Measurements from ENCODE around the gene ZNF680.

The ZNF680 gene

GRCh38 chr7:64516451-64516850, 46.4 kb downstream of the ZNF680 start:
- H3K4me1 ChIP-seq (ENCODE audit: control insufficient read depth, insufficient read depth, low read length, poor library complexity, severe bottlenecking) = no peaks in the 10 kb centered on the region
- no peak overlapping the region for H3K27ac ChIP-seq (ENCODE audit: insufficient read depth, low read length, poor library complexity, severe bottlenecking)
- peaks cover 4% of the 10 kb centered on the region for H3K36me3 ChIP-seq (ENCODE audit: control insufficient read depth, insufficient read depth, low read length)
- no peaks in the 10 kb centered on the region for H3K27me3 ChIP-seq (replicated peaks; ENCODE audit: control insufficient read depth, insufficient read depth, low read length, poor library complexity, severe bottlenecking)
- peaks cover 26% of the 10 kb centered on the region for H3K9me3 ChIP-seq (ENCODE audit: control insufficient read depth, low read length)
- no peak overlapping the region for H3K4me3 ChIP-seq (ENCODE audit: insufficient read depth, low read depth, low read length, poor library complexity, severe bottlenecking)
- no peak for DNase-seq

GRCh38 chr7:64515781-64516180, 47.1 kb downstream of the ZNF680 start:
- no peak for DNase-seq
- Histone ChIP-seq H3K4me1 (ENCODE audit: control insufficient read depth, insufficient read depth, low read length, poor library complexity, severe bottlenecking) (no peaks in the 10 kb centered on the region), H3K27ac (ENCODE audit: insufficient read depth, low read length, poor library complexity, severe bottlenecking) (no peak overlapping the region), H3K9me3 (ENCODE audit: control insufficient read depth, low read length) (peaks cover 19% of the 10 kb centered on the region), H3K4me3 (ENCODE audit: insufficient read depth, low read depth, low read length, poor library complexity, severe bottlenecking) (no peak overlapping the region), H3K27me3 (replicated peaks; ENCODE audit: control insufficient read depth, insufficient read depth, low read length, poor library complexity, severe bottlenecking) (no peaks in the 10 kb centered on the region), H3K36me3 (ENCODE audit: control insufficient read depth, insufficient read depth, low read length) (no peaks in the 10 kb centered on the region)

GRCh38 chr7:64515330-64515729, 47.5 kb downstream of the ZNF680 start:
- Histone ChIP-seq H3K4me1 (ENCODE audit: control insufficient read depth, insufficient read depth, low read length, poor library complexity, severe bottlenecking) (no peaks in the 10 kb centered on the region), H3K27me3 (replicated peaks; ENCODE audit: control insufficient read depth, insufficient read depth, low read length, poor library complexity, severe bottlenecking) (no peaks in the 10 kb centered on the region), H3K4me3 (ENCODE audit: insufficient read depth, low read depth, low read length, poor library complexity, severe bottlenecking) (no peak overlapping the region), H3K9me3 (ENCODE audit: control insufficient read depth, low read length) (peaks cover 15% of the 10 kb centered on the region), H3K27ac (ENCODE audit: insufficient read depth, low read length, poor library complexity, severe bottlenecking) (no peak overlapping the region), H3K36me3 (ENCODE audit: control insufficient read depth, insufficient read depth, low read length) (no peaks in the 10 kb centered on the region)
- no peak for DNase-seq

GRCh38 chr7:64509583-64509982, 53.3 kb downstream of the ZNF680 start:
- Histone ChIP-seq H3K27ac (ENCODE audit: insufficient read depth, low read length, poor library complexity, severe bottlenecking) (no peak overlapping the region), H3K36me3 (ENCODE audit: control insufficient read depth, insufficient read depth, low read length) (peaks cover 5% of the 10 kb centered on the region), H3K9me3 (ENCODE audit: control insufficient read depth, low read length) (peaks cover 25% of the 10 kb centered on the region), H3K27me3 (replicated peaks; ENCODE audit: control insufficient read depth, insufficient read depth, low read length, poor library complexity, severe bottlenecking) (no peaks in the 10 kb centered on the region), H3K4me1 (ENCODE audit: control insufficient read depth, insufficient read depth, low read length, poor library complexity, severe bottlenecking) (no peaks in the 10 kb centered on the region), H3K4me3 (ENCODE audit: insufficient read depth, low read depth, low read length, poor library complexity, severe bottlenecking) (no peak overlapping the region)
- DNase-seq = no peak

- Histone ChIP-seq H3K4me1 (ENCODE audit: control insufficient read depth, insufficient read depth, low read length, poor library complexity, severe bottlenecking) (no peaks in the 10 kb centered on the region), H3K9me3 (ENCODE audit: control insufficient read depth, low read length) (peaks cover 25% of the 10 kb centered on the region), H3K4me3 (ENCODE audit: insufficient read depth, low read depth, low read length, poor library complexity, severe bottlenecking) (no peak overlapping the region), H3K36me3 (ENCODE audit: control insufficient read depth, insufficient read depth, low read length) (peaks cover 1% of the 10 kb centered on the region), H3K27ac (ENCODE audit: insufficient read depth, low read length, poor library complexity, severe bottlenecking) (no peak overlapping the region), H3K27me3 (replicated peaks; ENCODE audit: control insufficient read depth, insufficient read depth, low read length, poor library complexity, severe bottlenecking) (no peaks in the 10 kb centered on the region)
- DNase-seq = no peak
These were observed 58.2 kb downstream of the ZNF680 start for GRCh38 chr7:64504581-64505120.

- H3K4me1 ChIP-seq (ENCODE audit: control insufficient read depth, insufficient read depth, low read length, poor library complexity, severe bottlenecking) = no peaks in the 10 kb centered on the region
- H3K27me3 ChIP-seq (replicated peaks; ENCODE audit: control insufficient read depth, insufficient read depth, low read length, poor library complexity, severe bottlenecking) = no peaks in the 10 kb centered on the region
- no peak for DNase-seq
- no peaks in the 10 kb centered on the region for H3K9me3 ChIP-seq (ENCODE audit: control insufficient read depth, low read length)
- no peaks in the 10 kb centered on the region for H3K36me3 ChIP-seq (ENCODE audit: control insufficient read depth, insufficient read depth, low read length)
- no peak overlapping the region for H3K4me3 ChIP-seq (ENCODE audit: insufficient read depth, low read depth, low read length, poor library complexity, severe bottlenecking)
- H3K27ac ChIP-seq (ENCODE audit: insufficient read depth, low read length, poor library complexity, severe bottlenecking) = no peak overlapping the region
These were observed 64.6 kb downstream of the ZNF680 start for GRCh38 chr7:64498270-64498669.

- no peak overlapping the region for H3K4me3 ChIP-seq (ENCODE audit: insufficient read depth, low read depth, low read length, poor library complexity, severe bottlenecking)
- no peaks in the 10 kb centered on the region for H3K4me1 ChIP-seq (ENCODE audit: control insufficient read depth, insufficient read depth, low read length, poor library complexity, severe bottlenecking)
- no peak for DNase-seq
- no peaks in the 10 kb centered on the region for H3K27me3 ChIP-seq (replicated peaks; ENCODE audit: control insufficient read depth, insufficient read depth, low read length, poor library complexity, severe bottlenecking)
- H3K27ac ChIP-seq (ENCODE audit: insufficient read depth, low read length, poor library complexity, severe bottlenecking) = no peak overlapping the region
- no peaks in the 10 kb centered on the region for H3K9me3 ChIP-seq (ENCODE audit: control insufficient read depth, low read length)
- H3K36me3 ChIP-seq (ENCODE audit: control insufficient read depth, insufficient read depth, low read length) = no peaks in the 10 kb centered on the region
These were observed 67.9 kb downstream of the ZNF680 start for GRCh38 chr7:64494912-64495461.

GRCh38 chr7:64485623-64486022, 77.2 kb downstream of the ZNF680 start:
- Histone ChIP-seq H3K9me3 (ENCODE audit: control insufficient read depth, low read length) (no peaks in the 10 kb centered on the region), H3K36me3 (ENCODE audit: control insufficient read depth, insufficient read depth, low read length) (no peaks in the 10 kb centered on the region), H3K4me1 (ENCODE audit: control insufficient read depth, insufficient read depth, low read length, poor library complexity, severe bottlenecking) (no peaks in the 10 kb centered on the region), H3K4me3 (ENCODE audit: insufficient read depth, low read depth, low read length, poor library complexity, severe bottlenecking) (no peak overlapping the region), H3K27me3 (replicated peaks; ENCODE audit: control insufficient read depth, insufficient read depth, low read length, poor library complexity, severe bottlenecking) (no peaks in the 10 kb centered on the region), H3K27ac (ENCODE audit: insufficient read depth, low read length, poor library complexity, severe bottlenecking) (no peak overlapping the region)
- no peak for DNase-seq
